Lower lobe of right lung (tissue), 2 donors: Measurements from ENCODE around the gene CSMD2. TPM values are rescaled to one million over a fixed set of nuclear protein-coding genes. Genes with fewer than 3 reads are reported as not detected.

Experiments
- ATAC-seq, 2 donors: fragments of 200-7000 bp; cut with Tn5 transposase; one replicate each; pipeline ENCODE4 v1.9.1; 2020 to 2022; ENCODE audit warnings: mild to moderate bottlenecking in 2 of 2, moderate library complexity in 2 of 2
- DNase-seq: peaks from one replicate; pipeline ENCODE4 v3.0.0-alpha.2; 2020
- H3K27ac ChIP-seq: fragments of 200-600 bp; one replicate; pipeline ENCODE4 v1.8.0; 2022
- H3K27me3 ChIP-seq: fragments of 200-600 bp; one replicate; pipeline ENCODE4 v1.8.0; 2022; ENCODE audit warnings: low read depth
- H3K36me3 ChIP-seq: fragments of 200-600 bp; one replicate; pipeline ENCODE4 v1.8.0; 2022; ENCODE audit warnings: mild to moderate bottlenecking
- H3K4me1 ChIP-seq: fragments of 200-600 bp; one replicate; pipeline ENCODE4 v1.8.0; 2022
- H3K4me3 ChIP-seq: fragments of 200-600 bp; one replicate; pipeline ENCODE4 v1.8.0; 2022; ENCODE audit warnings: mild to moderate bottlenecking
- H3K9me3 ChIP-seq: fragments of 200-600 bp; one replicate; pipeline ENCODE4 v1.8.0; 2022
- CTCF ChIP-seq: fragments of 200-600 bp; IDR thresholded peaks from one replicate; pipeline ENCODE4 v1.8.0; 2022; ENCODE audit warnings: antibody characterized with exemption, mild to moderate bottlenecking
- intact Hi-C: fragments of 100-400 bp; cut with DNase I; formaldehyde crosslinking; loops from one replicate; pipeline ENCODE4 v1.11.0; 2022
- total RNA-seq: library from RNA; stranded (reverse); fragmentation: NEBNext Ultra II Directional; extraction: Animal tissue kit (Norgen Biotek cat#: 25700); gene quantifications from one replicate; pipeline ENCODE4 v1.2.1, GENCODE V29; 2021
- donor health status: DM: no; HTN: yes; CAD: no; lungs with severe emphysema.

Gene CSMD2
- total RNA-seq, 1 donor from 2014 or later, result 1.1 TPM

GRCh38 chr1:33519240-33519884 is 645.7 kb downstream of the CSMD2 start:
- Histone ChIP-seq H3K4me1 (no peaks in the 10 kb centered on the region), H3K36me3 (no peaks in the 10 kb centered on the region), H3K4me3 (no peak overlapping the region), H3K27me3 (no peaks in the 10 kb centered on the region), H3K9me3 (no peaks in the 10 kb centered on the region), H3K27ac (no peak overlapping the region)
- DNase-seq (no peak), ATAC-seq (no peak)
- TF ChIP-seq CTCF, result no peak
- intact Hi-C loops, result no loop called here

DNA sequence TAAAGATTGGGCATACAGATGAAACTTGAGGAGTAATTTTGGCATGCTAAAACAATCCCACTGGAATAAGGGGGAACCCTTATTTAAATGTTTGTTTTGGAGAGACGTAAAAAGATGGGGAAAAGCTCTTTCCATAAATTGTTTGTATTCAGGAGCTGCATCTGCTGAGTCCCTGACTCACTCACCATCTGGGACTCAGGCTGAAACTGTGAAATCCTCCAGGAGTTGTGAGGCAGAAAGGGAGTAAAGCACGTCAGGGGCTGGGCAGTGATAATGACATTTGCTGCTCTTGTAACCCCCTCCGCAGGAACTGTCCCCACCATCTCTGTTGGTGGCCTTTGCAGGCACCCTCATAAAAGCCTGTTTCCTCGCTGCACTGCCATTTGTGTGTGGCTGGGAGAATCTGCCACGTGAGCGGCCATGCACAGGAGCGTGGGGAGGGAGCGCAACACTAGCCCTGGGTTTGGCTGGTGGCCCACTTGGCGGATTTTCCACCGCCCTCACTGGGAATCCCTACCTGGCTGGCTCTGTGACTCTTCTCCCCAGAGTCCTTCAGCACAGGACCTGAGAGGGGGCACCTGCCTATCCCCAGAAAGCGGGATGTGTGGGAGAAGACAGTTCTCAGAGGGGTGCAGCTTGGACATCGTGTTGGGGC is 647.3 kb downstream of the CSMD2 start:
- H3K27ac ChIP-seq, result no peak overlapping the region
- TF ChIP-seq CTCF, result no peak
- intact Hi-C loops, result no loop called here
- no peak overlapping the region for H3K4me3 ChIP-seq
- no peaks in the 10 kb centered on the region for H3K36me3 ChIP-seq
- no peak for ATAC-seq
- no peaks in the 10 kb centered on the region for H3K9me3 ChIP-seq
- H3K27me3 ChIP-seq, result no peaks in the 10 kb centered on the region
- no peak for DNase-seq
- no peaks in the 10 kb centered on the region for H3K4me1 ChIP-seq

- H3K36me3 ChIP-seq, result no peaks in the 10 kb centered on the region
- no peak for TF ChIP-seq CTCF
- H3K9me3 ChIP-seq, result no peaks in the 10 kb centered on the region
- H3K27me3 ChIP-seq, result no peaks in the 10 kb centered on the region
- ATAC-seq (no peak), DNase-seq (no peak)
- H3K27ac ChIP-seq, result no peak overlapping the region
- intact Hi-C loops, result no loop called here
- H3K4me3 ChIP-seq, result no peak overlapping the region
- H3K4me1 ChIP-seq, result no peaks in the 10 kb centered on the region
These were observed 648.0 kb downstream of the CSMD2 start for GRCh38 chr1:33516891-33517567.

DNA sequence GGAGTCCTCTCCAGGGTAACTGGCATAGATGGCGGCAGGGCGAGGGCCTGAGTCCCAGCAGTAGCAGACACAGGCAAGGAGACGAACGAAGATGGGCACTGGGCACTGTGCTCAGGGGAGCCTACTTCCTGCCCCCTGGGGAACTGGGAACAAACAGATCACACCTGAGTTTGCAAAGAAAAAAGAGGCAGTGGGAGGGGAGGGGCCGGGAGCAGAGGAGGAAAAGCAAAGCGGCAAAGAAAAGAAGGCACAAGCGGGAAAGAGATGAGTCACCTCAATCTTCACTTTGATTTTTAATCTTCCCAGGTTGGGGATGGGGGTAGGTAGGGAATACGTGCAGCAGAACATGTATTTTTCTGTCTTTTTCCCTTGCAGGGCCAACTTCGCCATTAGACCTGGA is 648.6 kb downstream of the CSMD2 start:
- Histone ChIP-seq H3K27me3 (no peaks in the 10 kb centered on the region), H3K36me3 (no peaks in the 10 kb centered on the region), H3K9me3 (no peaks in the 10 kb centered on the region), H3K27ac (no peak overlapping the region), H3K4me3 (no peak overlapping the region), H3K4me1 (no peaks in the 10 kb centered on the region)
- TF ChIP-seq CTCF, result no peak
- intact Hi-C loops, result no loop called here
- DNase-seq (no peak), ATAC-seq (no peak)

DNA sequence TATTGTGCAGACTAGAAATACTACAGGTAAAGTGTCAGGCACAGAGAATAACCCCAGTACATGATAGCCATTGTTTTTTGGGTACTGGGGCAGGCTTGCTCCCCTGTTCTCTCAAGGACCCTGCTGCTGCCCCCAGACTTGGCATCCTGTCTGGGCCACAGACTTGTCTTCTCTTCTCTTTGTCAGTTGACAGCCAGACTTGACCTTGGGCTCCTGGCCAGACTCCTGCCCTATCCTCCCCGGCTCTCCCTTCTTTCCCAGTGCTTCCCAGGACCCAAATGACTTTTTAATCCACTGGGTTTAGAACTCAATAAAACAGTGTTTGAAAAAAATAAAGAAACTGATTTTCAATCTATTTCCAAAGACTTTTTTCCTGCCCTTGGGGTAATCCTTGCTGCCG is 649.4 kb downstream of the CSMD2 start:
- ATAC-seq (no peak), DNase-seq (no peak)
- intact Hi-C loops, result no loop called here

More for the DNA sequence above, 649.4 kb downstream of the CSMD2 start:
- no peak overlapping the region for H3K4me3 ChIP-seq
- H3K27ac ChIP-seq, result no peak overlapping the region
- no peaks in the 10 kb centered on the region for H3K36me3 ChIP-seq
- H3K9me3 ChIP-seq, result no peaks in the 10 kb centered on the region
- no peak for TF ChIP-seq CTCF
- no peaks in the 10 kb centered on the region for H3K4me1 ChIP-seq
- no peaks in the 10 kb centered on the region for H3K27me3 ChIP-seq
